GM13976 (cell line): ENCODE data around the gene DLEC1.

Experiments used
- DNase-seq: peaks from one replicate; pipeline ENCODE4 v3.0.0; 2012; ENCODE audit warnings: low spot score
- CTCF ChIP-seq: IDR thresholded peaks from 2 replicates; pipeline ENCODE4 v1.5.1; 2012; ENCODE audit warnings: borderline replicate concordance, mild to moderate bottlenecking; ENCODE audit not compliant: insufficient read depth; ENCODE audit errors: extremely low read depth, missing control alignments, control extremely low read depth
- in situ Hi-C: fragments of 300-500 bp; cut with MboI; formaldehyde crosslinking; loops from one replicate; pipeline ENCODE4 v1.12.0; 2022; ENCODE audit warnings: low sequenced_read_pairs, mixed read lengths, inconsistent platforms; ENCODE audit not compliant: unreplicated experiment

The DLEC1 gene

DNA sequence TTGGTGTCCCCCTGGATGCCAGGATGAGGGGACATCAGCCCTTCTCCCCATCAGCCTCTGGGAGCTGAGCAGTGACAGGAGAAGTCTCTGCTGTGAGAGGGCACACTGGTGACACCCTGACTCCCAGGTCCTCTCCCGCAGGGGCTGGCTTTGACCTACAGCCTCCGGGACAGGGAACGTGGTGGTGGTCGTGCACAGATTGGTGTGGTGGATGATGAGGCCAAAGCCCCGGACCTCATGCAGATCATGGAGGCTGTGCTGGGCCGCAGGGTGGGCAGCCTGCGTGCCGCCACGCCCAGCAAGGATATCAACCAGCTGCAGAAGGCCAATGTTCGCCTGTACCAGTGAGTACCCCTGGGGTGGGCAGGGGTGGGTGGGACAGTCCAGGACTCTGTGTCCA is 41.7 kb upstream of the DLEC1 start:
- no peak for TF ChIP-seq CTCF
- DNase-seq: peak; percentile 12
- in situ Hi-C loops: no loop called here

DNA sequence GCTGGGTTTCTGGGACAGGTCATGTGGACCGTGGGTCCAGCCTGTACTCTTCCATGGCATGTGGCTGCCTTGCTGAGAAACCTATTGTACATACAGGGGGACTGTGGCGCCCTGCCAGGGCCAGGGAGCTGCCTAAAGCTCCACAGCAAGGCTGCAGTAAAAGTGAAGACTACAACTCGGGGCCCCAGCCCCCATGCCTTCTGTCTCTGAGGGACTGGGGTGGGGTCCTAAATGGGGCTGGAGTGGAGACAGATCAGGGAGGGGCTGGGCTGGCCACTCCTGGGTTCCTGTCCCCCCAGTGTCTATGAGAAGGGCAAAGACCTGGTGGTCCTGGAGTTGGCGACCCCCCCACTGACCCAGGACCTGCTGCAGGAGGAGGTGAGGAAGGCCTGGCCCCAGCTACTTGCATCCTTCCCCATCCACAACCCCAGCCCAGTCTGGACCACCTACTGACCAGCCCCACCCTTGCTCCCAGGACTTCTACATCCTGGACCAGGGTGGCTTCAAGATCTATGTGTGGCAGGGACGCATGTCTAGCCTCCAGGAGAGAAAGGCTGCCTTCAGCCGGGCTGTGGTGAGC is 41.1 kb upstream of the DLEC1 start:
- in situ Hi-C loops: no loop called here
- DNase-seq: no peak

DNA sequence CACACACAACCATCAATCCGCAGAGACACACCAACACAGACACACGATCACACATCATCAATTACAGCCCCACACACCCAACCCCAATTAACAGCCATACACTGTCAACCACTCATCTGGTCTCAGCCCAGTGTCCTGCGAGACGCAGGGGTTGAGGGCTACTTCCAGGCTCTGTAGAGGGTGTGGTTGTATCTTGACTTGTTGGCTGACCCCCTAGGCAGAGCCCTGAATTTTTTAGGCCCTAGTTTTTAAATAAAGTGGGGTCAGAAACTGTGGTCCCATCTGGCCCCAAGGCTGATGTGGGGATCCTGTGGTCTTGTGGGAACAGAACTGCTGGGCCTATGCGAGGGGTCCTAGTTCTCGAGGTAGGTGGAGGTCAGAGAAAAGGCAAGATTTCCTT is 39.2 kb upstream of the DLEC1 start:
- in situ Hi-C loops: no loop called here

More for the DNA sequence above, 41.1 kb upstream of the DLEC1 start:
- no peak for TF ChIP-seq CTCF

GRCh38 chr3:38000242-38000916 is 38.6 kb upstream of the DLEC1 start:
- TF ChIP-seq CTCF: no peak
- DNase-seq: no peak
- in situ Hi-C loops: no loop called here

More for the DNA sequence above, 39.2 kb upstream of the DLEC1 start:
- no peak for DNase-seq
- no peak for TF ChIP-seq CTCF

GRCh38 chr3:38000965-38001455 is 38.0 kb upstream of the DLEC1 start:
- no peak for TF ChIP-seq CTCF
- in situ Hi-C loops: no loop called here
- DNase-seq: no peak

GRCh38 chr3:38001456-38002081 is 37.4 kb upstream of the DLEC1 start:
- TF ChIP-seq CTCF: no peak
- in situ Hi-C loops: no loop called here
- peak; percentile 16 for DNase-seq
